Measurements from ENCODE around the gene CTDSP2. TPM values are rescaled to one million over a fixed set of nuclear protein-coding genes. Genes with fewer than 3 reads are reported as not detected.

The CTDSP2 gene, protein sequence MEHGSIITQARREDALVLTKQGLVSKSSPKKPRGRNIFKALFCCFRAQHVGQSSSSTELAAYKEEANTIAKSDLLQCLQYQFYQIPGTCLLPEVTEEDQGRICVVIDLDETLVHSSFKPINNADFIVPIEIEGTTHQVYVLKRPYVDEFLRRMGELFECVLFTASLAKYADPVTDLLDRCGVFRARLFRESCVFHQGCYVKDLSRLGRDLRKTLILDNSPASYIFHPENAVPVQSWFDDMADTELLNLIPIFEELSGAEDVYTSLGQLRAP
- 49.3 TPM for polyA plus RNA-seq (2013, experiment 1 of 2)
- 49.4 TPM for polyA plus RNA-seq (2013, experiment 2 of 2)

DNA sequence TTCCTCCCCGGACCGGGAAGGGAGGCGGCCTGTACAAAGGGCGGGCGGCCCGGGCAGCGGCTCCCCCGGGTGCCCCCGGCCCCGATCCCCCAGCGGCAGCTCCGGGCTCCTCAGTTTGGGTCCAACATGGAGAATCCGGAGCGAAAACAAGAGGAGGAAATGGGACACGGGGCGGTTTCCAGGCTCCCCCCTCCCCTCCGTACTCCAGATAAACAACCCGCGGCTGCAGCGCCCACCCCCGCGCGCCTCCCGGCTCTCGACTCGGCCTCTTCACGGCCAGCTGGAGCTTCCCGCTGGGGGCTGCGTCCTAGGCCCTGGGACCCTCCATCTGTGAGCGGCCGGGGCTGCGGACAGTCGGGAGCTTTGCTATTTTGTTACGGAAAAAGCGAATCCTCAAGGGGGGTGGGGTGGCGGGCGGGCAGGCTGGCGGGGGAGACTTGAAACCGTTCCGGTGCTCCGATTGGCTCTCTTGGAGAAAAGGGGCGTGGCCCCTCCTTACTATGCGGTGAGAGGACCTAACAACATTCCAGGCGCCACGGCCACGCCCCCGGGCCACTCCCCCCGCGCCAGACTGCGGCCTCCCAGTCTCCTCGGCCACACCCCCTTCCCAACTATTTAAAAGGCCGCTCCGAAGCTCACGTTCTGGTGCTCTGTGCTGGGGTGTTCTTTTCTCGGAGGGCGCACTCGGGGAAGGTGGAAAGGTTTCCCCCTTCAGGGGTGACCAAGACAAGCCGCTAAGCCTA is at the start of gene CTDSP2:
Gene CTDSP2, minus strand, starts transcription at position 153 of the 743 bp plus-strand sequence. CDS start 294 bp downstream, outside the sequence.
- Histone ChIP-seq H2BK120ac (ENCODE audit: low read depth, low read length) (peak within 1 kb of the TSS; percentile 92), H3K27ac (ENCODE audit: low read depth, low read length) (peak within 1 kb of the TSS; percentile 100), H3K4me3 (ENCODE audit: low read length) (peak within 1 kb of the TSS; percentile 95), H2BK5ac (ENCODE audit: low read length) (peak within 1 kb of the TSS; percentile 96), H3K18ac (ENCODE audit: low read length) (peak within 1 kb of the TSS; percentile 99), H3K79me2 (ENCODE audit: control insufficient read depth, insufficient read depth, low read length) (peaks cover 43% of the 10 kb centered on the region), H3K4me1 (ENCODE audit: control insufficient read depth, low read depth, low read length) (peaks cover 14% of the 10 kb centered on the region), H4K8ac (ENCODE audit: low read depth, low read length) (peak within 1 kb of the TSS; percentile 60), H3K36me3 (ENCODE audit: control insufficient read depth, insufficient read depth, low read length) (no peaks in the 10 kb centered on the region), H2AK5ac (ENCODE audit: low read length) (no peak within 1 kb of the TSS), H3K56ac (ENCODE audit: low read length) (peak within 1 kb of the TSS; percentile 94), H2BK15ac (replicated peaks; ENCODE audit: low read depth) (no peak within 1 kb of the TSS), H3K23ac (ENCODE audit: low read length) (no peak within 1 kb of the TSS), H3K79me1 (ENCODE audit: low read length) (peaks cover 7% of the 10 kb centered on the region), H3K9ac (ENCODE audit: low read length) (peak within 1 kb of the TSS; percentile 96), H3K27me3 (ENCODE audit: insufficient read depth, low read length, poor library complexity) (no peaks in the 10 kb centered on the region), H4K5ac (ENCODE audit: low read length) (no peak within 1 kb of the TSS), H3K4me2 (ENCODE audit: low read length) (peak within 1 kb of the TSS; percentile 38), H3K4ac (ENCODE audit: low read depth, low read length) (peak within 1 kb of the TSS; percentile 91)
- WGBS (ENCODE audit: extremely low coverage, insufficient coverage, low lambda C conversion rate): no CpG with 5 or more reads among the region's 58 CpGs
- peak; percentile 99 for DNase-seq

DNA sequence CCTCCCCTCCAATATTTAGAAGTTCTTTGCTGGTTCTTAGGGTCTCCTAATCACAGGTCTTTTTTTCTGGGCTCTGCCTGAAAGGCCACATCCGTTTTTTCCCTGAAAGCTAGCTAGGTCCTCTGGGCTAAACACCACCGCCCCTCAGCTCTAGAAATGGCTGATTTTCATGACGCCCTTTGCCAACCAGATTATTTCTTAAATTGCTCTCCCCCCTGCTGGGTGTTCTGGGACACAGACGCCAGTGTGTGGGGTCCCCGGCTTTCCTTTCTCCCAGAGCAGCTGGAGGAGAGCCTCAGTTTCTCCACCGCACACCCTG is 49.5 kb upstream of the CTDSP2 start:
- DNase-seq: no peak
- Histone ChIP-seq H3K23ac (ENCODE audit: low read length) (no peak overlapping the region), H3K4me3 (ENCODE audit: low read length) (no peak overlapping the region), H3K27me3 (ENCODE audit: insufficient read depth, low read length, poor library complexity) (no peaks in the 10 kb centered on the region), H3K4ac (ENCODE audit: low read depth, low read length) (peak overlapping the region; percentile 72), H3K9ac (ENCODE audit: low read length) (peak overlapping the region; percentile 80), H3K27ac (ENCODE audit: low read depth, low read length) (no peak overlapping the region), H3K4me1 (ENCODE audit: control insufficient read depth, low read depth, low read length) (peaks cover 4% of the 10 kb centered on the region), H3K79me2 (ENCODE audit: control insufficient read depth, insufficient read depth, low read length) (no peaks in the 10 kb centered on the region), H3K56ac (ENCODE audit: low read length) (peak overlapping the region; percentile 85), H3K36me3 (ENCODE audit: control insufficient read depth, insufficient read depth, low read length) (no peaks in the 10 kb centered on the region), H2BK120ac (ENCODE audit: low read depth, low read length) (peak overlapping the region; percentile 32), H3K18ac (ENCODE audit: low read length) (peak overlapping the region; percentile 97), H4K8ac (ENCODE audit: low read depth, low read length) (peak overlapping the region; percentile 96), H3K79me1 (ENCODE audit: low read length) (no peaks in the 10 kb centered on the region), H4K5ac (ENCODE audit: low read length) (no peak overlapping the region), H2BK15ac (replicated peaks; ENCODE audit: low read depth) (peak overlapping the region; percentile 37), H2BK5ac (ENCODE audit: low read length) (no peak overlapping the region), H2AK5ac (ENCODE audit: low read length) (peak overlapping the region; percentile 14), H3K4me2 (ENCODE audit: low read length) (peak overlapping the region; percentile 84)
- WGBS (ENCODE audit: extremely low coverage, insufficient coverage, low lambda C conversion rate): no CpG with 5 or more reads among the region's 6 CpGs

DNA sequence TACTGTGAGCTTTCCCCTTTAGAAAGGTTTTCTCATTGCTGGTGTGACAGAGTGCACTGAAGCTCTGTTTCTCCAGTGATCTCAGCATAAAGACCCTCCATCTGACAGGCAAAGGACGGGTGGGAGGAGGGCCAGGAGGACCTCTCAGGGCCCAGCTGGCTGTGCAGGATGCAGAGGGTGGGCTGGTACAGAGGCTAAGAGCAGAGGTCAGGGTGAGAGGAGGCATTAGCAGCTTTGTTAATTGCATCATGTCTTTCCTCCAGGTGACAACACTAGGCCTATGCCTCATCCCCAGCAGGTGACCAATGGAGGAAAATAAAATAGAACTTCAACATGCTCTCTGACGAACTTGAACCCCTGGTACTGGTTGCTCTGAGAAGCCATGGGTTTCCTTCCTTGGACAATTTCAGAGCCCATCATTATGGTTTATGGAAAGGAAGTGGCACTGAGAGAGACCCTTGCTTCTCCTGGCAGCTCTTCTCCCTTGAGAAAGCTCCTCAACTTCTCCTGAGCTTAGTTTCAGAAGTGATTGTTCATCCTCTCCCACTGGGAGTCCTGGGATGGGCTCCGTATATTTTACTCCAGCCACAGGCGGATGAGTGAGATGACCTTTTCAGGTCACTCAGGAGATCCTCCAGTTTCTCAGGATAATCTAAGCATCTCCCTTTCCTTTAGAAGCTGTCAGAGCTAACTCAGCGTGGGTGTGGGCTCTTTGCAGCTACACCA is 49.0 kb upstream of the CTDSP2 start:
- Histone ChIP-seq H3K79me1 (ENCODE audit: low read length) (no peaks in the 10 kb centered on the region), H2AK5ac (ENCODE audit: low read length) (peak overlapping the region; percentile 14), H3K36me3 (ENCODE audit: control insufficient read depth, insufficient read depth, low read length) (no peaks in the 10 kb centered on the region), H3K4me1 (ENCODE audit: control insufficient read depth, low read depth, low read length) (peaks cover 4% of the 10 kb centered on the region), H3K4ac (ENCODE audit: low read depth, low read length) (no peak overlapping the region), H3K18ac (ENCODE audit: low read length) (no peak overlapping the region), H3K79me2 (ENCODE audit: control insufficient read depth, insufficient read depth, low read length) (no peaks in the 10 kb centered on the region), H3K27ac (ENCODE audit: low read depth, low read length) (no peak overlapping the region), H3K23ac (ENCODE audit: low read length) (no peak overlapping the region), H3K4me3 (ENCODE audit: low read length) (no peak overlapping the region), H2BK5ac (ENCODE audit: low read length) (no peak overlapping the region), H2BK15ac (replicated peaks; ENCODE audit: low read depth) (no peak overlapping the region), H4K5ac (ENCODE audit: low read length) (no peak overlapping the region), H4K8ac (ENCODE audit: low read depth, low read length) (peak overlapping the region; percentile 96), H2BK120ac (ENCODE audit: low read depth, low read length) (no peak overlapping the region), H3K27me3 (ENCODE audit: insufficient read depth, low read length, poor library complexity) (no peaks in the 10 kb centered on the region), H3K56ac (ENCODE audit: low read length) (peak overlapping the region; percentile 85), H3K4me2 (ENCODE audit: low read length) (no peak overlapping the region), H3K9ac (ENCODE audit: low read length) (peak overlapping the region; percentile 80)
- DNase-seq: no peak
- no CpG with 5 or more reads among the region's 5 CpGs for WGBS (ENCODE audit: extremely low coverage, insufficient coverage, low lambda C conversion rate)

DNA sequence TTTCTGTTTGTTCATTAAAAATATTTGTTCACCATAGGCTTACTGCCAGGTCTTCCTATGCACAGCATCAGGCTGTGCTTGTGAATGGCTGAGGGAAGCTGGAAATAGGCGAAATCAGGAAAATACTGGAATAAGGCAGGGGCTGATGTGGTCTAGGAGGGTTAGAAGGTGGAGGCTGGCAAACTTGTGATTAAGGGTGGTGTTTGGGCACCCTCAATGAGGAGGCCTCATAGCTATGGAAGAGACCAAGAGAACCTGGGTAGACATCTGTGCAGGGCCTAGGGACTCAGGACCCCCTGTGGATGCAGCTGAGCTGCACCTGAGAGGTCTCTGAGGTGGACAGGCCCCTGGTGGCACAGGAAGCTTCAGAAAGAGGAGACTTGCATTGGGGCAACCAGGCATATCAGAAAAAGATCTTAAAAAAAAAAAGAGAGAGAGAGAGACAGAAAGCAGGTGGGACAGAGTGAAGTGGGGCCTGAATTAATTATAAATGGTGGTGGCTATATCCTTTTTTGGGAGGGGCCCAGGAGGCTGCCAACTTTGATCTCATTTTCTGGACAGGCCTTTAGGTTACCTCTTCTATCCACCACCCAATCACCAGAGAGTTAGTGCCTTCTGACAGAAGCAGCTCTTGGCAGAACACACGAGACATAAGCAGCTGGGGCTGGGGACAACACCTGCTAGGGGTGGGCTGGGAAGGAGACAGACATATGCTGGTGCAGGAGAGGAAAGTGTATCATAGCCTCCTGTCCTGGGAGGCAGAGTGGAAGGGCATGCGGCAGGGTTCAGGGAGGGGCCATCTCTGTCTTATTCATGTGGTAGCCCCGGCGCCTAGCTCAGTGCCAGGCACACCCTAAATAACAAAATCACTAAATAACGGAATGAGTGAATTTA is 48.1 kb upstream of the CTDSP2 start:
- H3K36me3 ChIP-seq (ENCODE audit: control insufficient read depth, insufficient read depth, low read length): no peaks in the 10 kb centered on the region
- no peak overlapping the region for H4K8ac ChIP-seq (ENCODE audit: low read depth, low read length)
- DNase-seq: no peak
- peaks cover 4% of the 10 kb centered on the region for H3K4me1 ChIP-seq (ENCODE audit: control insufficient read depth, low read depth, low read length)
- no CpG with 5 or more reads among the region's 6 CpGs for WGBS (ENCODE audit: extremely low coverage, insufficient coverage, low lambda C conversion rate)
- H2AK5ac ChIP-seq (ENCODE audit: low read length): no peak overlapping the region
- no peak overlapping the region for H3K56ac ChIP-seq (ENCODE audit: low read length)
- no peak overlapping the region for H3K18ac ChIP-seq (ENCODE audit: low read length)
- no peak overlapping the region for H3K4ac ChIP-seq (ENCODE audit: low read depth, low read length)
- no peaks in the 10 kb centered on the region for H3K79me2 ChIP-seq (ENCODE audit: control insufficient read depth, insufficient read depth, low read length)
- H3K79me1 ChIP-seq (ENCODE audit: low read length): no peaks in the 10 kb centered on the region
- no peak overlapping the region for H2BK5ac ChIP-seq (ENCODE audit: low read length)
- no peak overlapping the region for H3K4me3 ChIP-seq (ENCODE audit: low read length)
- no peak overlapping the region for H2BK120ac ChIP-seq (ENCODE audit: low read depth, low read length)
- H3K9ac ChIP-seq (ENCODE audit: low read length): no peak overlapping the region
- H2BK15ac ChIP-seq (replicated peaks; ENCODE audit: low read depth): no peak overlapping the region
- no peak overlapping the region for H3K4me2 ChIP-seq (ENCODE audit: low read length)
- H3K27ac ChIP-seq (ENCODE audit: low read depth, low read length): no peak overlapping the region
- no peaks in the 10 kb centered on the region for H3K27me3 ChIP-seq (ENCODE audit: insufficient read depth, low read length, poor library complexity)
- H4K5ac ChIP-seq (ENCODE audit: low read length): no peak overlapping the region
- H3K23ac ChIP-seq (ENCODE audit: low read length): peak overlapping the region; percentile 35
